A549 (cell line): Measurements from ENCODE around the gene TMEM235. TPM values are rescaled to one million over a fixed set of nuclear protein-coding genes. Genes with fewer than 3 reads are reported as not detected.
A peak's percentile ranks its signal among the peaks of the same experiment; 100 is the strongest.

Source experiments
- BHLHE40 ChIP-seq: IDR thresholded peaks from 2 replicates; pipeline ENCODE4 v1.6.1; 2012; ENCODE audit warnings: low read depth, low read length, inconsistent platforms
- EHF ChIP-seq: fragments of 250-450 bp; sonication (Bioruptor Pico); IDR thresholded peaks from 2 replicates; pipeline ENCODE4 v1.5.0; 2020; ENCODE audit warnings: mild to moderate bottlenecking
- ESRRA ChIP-seq: fragments of 150-350 bp; IDR thresholded peaks from 2 replicates; pipeline ENCODE4 v1.6.1; 2014; ENCODE audit warnings: mild to moderate bottlenecking, low read length, borderline replicate concordance
- FOSB ChIP-seq: fragments of 250-450 bp; sonication (Bioruptor Pico); IDR thresholded peaks from 2 replicates; pipeline ENCODE4 v1.5.0; 2020; ENCODE audit warnings: mild to moderate bottlenecking, moderate library complexity
- GATA3 ChIP-seq: IDR thresholded peaks from 2 replicates; pipeline ENCODE4 v1.6.1; 2012; ENCODE audit warnings: borderline replicate concordance
- HOXB13 ChIP-seq: fragments of 250-450 bp; sonication (Bioruptor Pico); IDR thresholded peaks from 2 replicates; pipeline ENCODE4 v1.5.0; 2020; ENCODE audit warnings: low read depth, mild to moderate bottlenecking, moderate library complexity
- HOXB5 ChIP-seq: fragments of 250-450 bp; sonication (Bioruptor Pico); IDR thresholded peaks from 2 replicates; pipeline ENCODE4 v1.5.0; 2020; ENCODE audit warnings: mild to moderate bottlenecking, moderate library complexity
- JUN ChIP-seq, 2 experiments: fragments of >200 bp; sonication (Bioruptor Twin); formaldehyde crosslinking; IDR thresholded peaks; 2 replicates in 1 of 2; 3 replicates in 1 of 2; pipeline ENCODE4 v1.6.1; 2016 to 2017
- JUNB ChIP-seq: fragments of >200 bp; sonication (Bioruptor Twin); formaldehyde crosslinking; IDR thresholded peaks from 2 replicates; pipeline ENCODE4 v1.6.1; 2016
- MAFK ChIP-seq: fragments of 450-650 bp; IDR thresholded peaks from 2 replicates; pipeline ENCODE4 v1.6.1; 2014; ENCODE audit not compliant: partially characterized antibody
- PHF8 ChIP-seq: fragments of 200-600 bp; sonication (generic); IDR thresholded peaks from 2 replicates; pipeline ENCODE4 v1.6.1; 2016; ENCODE audit warnings: low read depth, mild to moderate bottlenecking, antibody characterized with exemption, moderate library complexity, borderline replicate concordance
- POLR2A ChIP-seq: IDR thresholded peaks from 2 replicates; pipeline ENCODE4 v1.6.1; 2012; ENCODE audit warnings: mild to moderate bottlenecking, low read length
- POLR2AphosphoS2 ChIP-seq: conservative IDR thresholded peaks from 2 replicates; pipeline ENCODE4 v1.6.1; 2012; ENCODE audit warnings: low read length, improper control_type of control experiment, inconsistent platforms
- RARB ChIP-seq: fragments of 250-450 bp; sonication (Bioruptor Pico); IDR thresholded peaks from 2 replicates; pipeline ENCODE4 v1.8.0; 2021; ENCODE audit warnings: mild to moderate bottlenecking, moderate library complexity
- RFX5 ChIP-seq: fragments of 450-650 bp; IDR thresholded peaks from 2 replicates; pipeline ENCODE4 v1.7.1; 2014; ENCODE audit warnings: antibody characterized with exemption, mild to moderate bottlenecking, moderate library complexity
- RNF2 ChIP-seq: fragments of 200-600 bp; sonication (generic); IDR thresholded peaks from 2 replicates; pipeline ENCODE4 v1.6.1; 2016; ENCODE audit warnings: low read depth, mild to moderate bottlenecking, antibody characterized with exemption, moderate library complexity, borderline replicate concordance
- SMC3 ChIP-seq: fragments of >200 bp; sonication (Bioruptor Twin); formaldehyde crosslinking; IDR thresholded peaks from 3 replicates; pipeline ENCODE4 v1.6.1; 2018; ENCODE audit warnings: inconsistent platforms
- TFCP2L1 ChIP-seq: fragments of 250-450 bp; sonication (Bioruptor Pico); IDR thresholded peaks from 2 replicates; pipeline ENCODE4 v1.5.0; 2021; ENCODE audit warnings: mild to moderate bottlenecking
- TP53 ChIP-seq: fragments of 250-450 bp; sonication (Bioruptor Pico); IDR thresholded peaks from 2 replicates; pipeline ENCODE4 v1.5.0; 2021; ENCODE audit warnings: mild to moderate bottlenecking, moderate library complexity
- polyA plus RNA-seq, 4 experiments: library from polyadenylated mRNA; depleted of rRNA in 3 of 4; stranded (reverse); fragments of >200 nt; fragmentation: RNase III in 1 of 4; extraction: RNeasy Plus Mini Kit Qiagen cat#74134 plus additional on column Dnase treatment in 1 of 4; gene quantifications; 2 replicates in 3 of 4; 3 replicates in 1 of 4; pipeline ENCODE4 v1.2.3, GENCODE V29; 2011 to 2017
- TF ChIP-seq, protein P1 (sequence below): fragments of 200-600 bp; sonication (generic); IDR thresholded peaks from 2 replicates; pipeline ENCODE4 v1.6.1; 2016; ENCODE audit warnings: antibody characterized with exemption, mild to moderate bottlenecking, moderate library complexity
- TF ChIP-seq, protein P2 (sequence below): fragments of >200 bp; sonication (Bioruptor Twin); formaldehyde crosslinking; IDR thresholded peaks from 3 replicates; pipeline ENCODE4 v1.5.1; 2016
- TF ChIP-seq, protein P3 (sequence below): fragments of >200 bp; sonication (Bioruptor Twin); formaldehyde crosslinking; IDR thresholded peaks from 3 replicates; pipeline ENCODE4 v1.6.1; 2016
- TF ChIP-seq, protein P4 (sequence below): fragments of 450-650 bp; IDR thresholded peaks from 2 replicates; pipeline ENCODE4 v1.6.1; 2014; ENCODE audit warnings: antibody characterized with exemption
- TF ChIP-seq, protein P5 (sequence below): IDR thresholded peaks from 2 replicates; pipeline ENCODE4 v1.6.1; 2012

TMEM235 gene
- polyA plus RNA-seq, 2 of the 4 experiments (the other 2 are of a cell fraction), result not detected

DNA sequence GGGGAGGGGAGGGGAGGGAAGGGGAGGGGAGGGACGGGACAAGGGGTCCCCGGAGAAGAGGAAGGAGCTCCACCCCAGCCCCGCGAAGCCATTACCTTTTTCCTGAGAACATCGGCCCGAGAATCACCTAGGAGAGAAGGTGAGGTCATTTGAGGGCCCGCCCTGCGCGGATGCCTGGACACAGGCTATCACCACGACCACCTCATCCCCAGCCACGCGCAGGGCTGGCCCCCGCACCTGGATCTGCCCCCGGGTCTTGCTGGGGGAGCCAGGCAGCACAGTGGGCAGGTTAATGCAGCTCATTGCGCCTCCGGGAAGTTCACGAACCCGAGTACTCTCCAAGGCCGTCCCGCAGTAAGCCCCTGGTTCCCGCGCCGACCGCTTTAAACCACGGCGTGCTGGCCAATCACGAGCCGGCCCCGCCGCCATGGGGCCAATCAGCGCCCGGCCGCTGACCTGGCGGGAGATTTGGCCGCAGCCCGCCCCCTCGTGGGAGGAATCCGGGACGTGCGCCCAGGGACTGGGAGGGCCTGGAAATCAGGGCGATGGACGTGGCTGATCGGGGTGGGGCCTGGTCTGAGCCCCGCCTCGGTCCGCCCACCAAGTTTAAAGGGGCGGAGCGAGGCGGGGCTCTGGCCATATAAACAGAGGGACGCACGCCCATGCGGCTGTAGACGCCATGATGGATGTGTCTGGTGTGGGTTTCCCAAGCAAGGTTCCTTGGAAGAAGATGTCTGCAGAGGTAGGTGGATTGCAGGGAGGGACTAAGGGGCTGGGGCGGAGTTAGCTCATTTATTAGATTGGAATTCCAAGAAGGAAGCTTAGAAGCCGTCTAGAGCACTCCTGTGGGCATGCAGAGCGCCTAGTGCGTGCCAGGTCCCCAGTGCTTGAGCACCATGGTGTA is 44.5 kb upstream of the TMEM235 start, which contains the start of the genes AFMID and TK1 (continued):
- TF ChIP-seq, protein P1, sequence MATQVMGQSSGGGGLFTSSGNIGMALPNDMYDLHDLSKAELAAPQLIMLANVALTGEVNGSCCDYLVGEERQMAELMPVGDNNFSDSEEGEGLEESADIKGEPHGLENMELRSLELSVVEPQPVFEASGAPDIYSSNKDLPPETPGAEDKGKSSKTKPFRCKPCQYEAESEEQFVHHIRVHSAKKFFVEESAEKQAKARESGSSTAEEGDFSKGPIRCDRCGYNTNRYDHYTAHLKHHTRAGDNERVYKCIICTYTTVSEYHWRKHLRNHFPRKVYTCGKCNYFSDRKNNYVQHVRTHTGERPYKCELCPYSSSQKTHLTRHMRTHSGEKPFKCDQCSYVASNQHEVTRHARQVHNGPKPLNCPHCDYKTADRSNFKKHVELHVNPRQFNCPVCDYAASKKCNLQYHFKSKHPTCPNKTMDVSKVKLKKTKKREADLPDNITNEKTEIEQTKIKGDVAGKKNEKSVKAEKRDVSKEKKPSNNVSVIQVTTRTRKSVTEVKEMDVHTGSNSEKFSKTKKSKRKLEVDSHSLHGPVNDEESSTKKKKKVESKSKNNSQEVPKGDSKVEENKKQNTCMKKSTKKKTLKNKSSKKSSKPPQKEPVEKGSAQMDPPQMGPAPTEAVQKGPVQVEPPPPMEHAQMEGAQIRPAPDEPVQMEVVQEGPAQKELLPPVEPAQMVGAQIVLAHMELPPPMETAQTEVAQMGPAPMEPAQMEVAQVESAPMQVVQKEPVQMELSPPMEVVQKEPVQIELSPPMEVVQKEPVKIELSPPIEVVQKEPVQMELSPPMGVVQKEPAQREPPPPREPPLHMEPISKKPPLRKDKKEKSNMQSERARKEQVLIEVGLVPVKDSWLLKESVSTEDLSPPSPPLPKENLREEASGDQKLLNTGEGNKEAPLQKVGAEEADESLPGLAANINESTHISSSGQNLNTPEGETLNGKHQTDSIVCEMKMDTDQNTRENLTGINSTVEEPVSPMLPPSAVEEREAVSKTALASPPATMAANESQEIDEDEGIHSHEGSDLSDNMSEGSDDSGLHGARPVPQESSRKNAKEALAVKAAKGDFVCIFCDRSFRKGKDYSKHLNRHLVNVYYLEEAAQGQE, result no peak
- TF ChIP-seq TP53 (CRISPR knock-in tag) (0 out of 2 replicates have a peak, but pooled peaks have one; percentile 57), RNF2 (no peak), POLR2AphosphoS2 (no peak), GATA3 (no peak), PHF8 (peak; percentile 60; the same call in 1 of the 2 replicates), SMC3 (peak; percentile 48; the same call in 2 of the 3 replicates), HOXB13 (CRISPR knock-in tag) (no peak), RFX5 (peak; percentile 73; the same call in 1 of the 2 replicates), EHF (no peak), MAFK (no peak), HOXB5 (CRISPR knock-in tag) (peak; percentile 98), JUNB (no peak), TFCP2L1 (CRISPR knock-in tag) (no peak), JUN (IDR thresholded peaks at IDR 0.05) (peak; percentile 52 to 82; a peak in 4 of 5 replicates), POLR2A (peak; percentile 95), BHLHE40 (0 out of 2 replicates have a peak, but pooled peaks have one; percentile 18), ESRRA (no peak), FOSB (CRISPR knock-in tag) (no peak), RARB (CRISPR knock-in tag) (no peak)
- TF ChIP-seq, protein P2, sequence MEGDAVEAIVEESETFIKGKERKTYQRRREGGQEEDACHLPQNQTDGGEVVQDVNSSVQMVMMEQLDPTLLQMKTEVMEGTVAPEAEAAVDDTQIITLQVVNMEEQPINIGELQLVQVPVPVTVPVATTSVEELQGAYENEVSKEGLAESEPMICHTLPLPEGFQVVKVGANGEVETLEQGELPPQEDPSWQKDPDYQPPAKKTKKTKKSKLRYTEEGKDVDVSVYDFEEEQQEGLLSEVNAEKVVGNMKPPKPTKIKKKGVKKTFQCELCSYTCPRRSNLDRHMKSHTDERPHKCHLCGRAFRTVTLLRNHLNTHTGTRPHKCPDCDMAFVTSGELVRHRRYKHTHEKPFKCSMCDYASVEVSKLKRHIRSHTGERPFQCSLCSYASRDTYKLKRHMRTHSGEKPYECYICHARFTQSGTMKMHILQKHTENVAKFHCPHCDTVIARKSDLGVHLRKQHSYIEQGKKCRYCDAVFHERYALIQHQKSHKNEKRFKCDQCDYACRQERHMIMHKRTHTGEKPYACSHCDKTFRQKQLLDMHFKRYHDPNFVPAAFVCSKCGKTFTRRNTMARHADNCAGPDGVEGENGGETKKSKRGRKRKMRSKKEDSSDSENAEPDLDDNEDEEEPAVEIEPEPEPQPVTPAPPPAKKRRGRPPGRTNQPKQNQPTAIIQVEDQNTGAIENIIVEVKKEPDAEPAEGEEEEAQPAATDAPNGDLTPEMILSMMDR, result peak; percentile 89
- TF ChIP-seq, protein P3, sequence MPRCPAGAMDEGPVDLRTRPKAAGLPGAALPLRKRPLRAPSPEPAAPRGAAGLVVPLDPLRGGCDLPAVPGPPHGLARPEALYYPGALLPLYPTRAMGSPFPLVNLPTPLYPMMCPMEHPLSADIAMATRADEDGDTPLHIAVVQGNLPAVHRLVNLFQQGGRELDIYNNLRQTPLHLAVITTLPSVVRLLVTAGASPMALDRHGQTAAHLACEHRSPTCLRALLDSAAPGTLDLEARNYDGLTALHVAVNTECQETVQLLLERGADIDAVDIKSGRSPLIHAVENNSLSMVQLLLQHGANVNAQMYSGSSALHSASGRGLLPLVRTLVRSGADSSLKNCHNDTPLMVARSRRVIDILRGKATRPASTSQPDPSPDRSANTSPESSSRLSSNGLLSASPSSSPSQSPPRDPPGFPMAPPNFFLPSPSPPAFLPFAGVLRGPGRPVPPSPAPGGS, result peak; percentile 95
- TF ChIP-seq, protein P4, sequence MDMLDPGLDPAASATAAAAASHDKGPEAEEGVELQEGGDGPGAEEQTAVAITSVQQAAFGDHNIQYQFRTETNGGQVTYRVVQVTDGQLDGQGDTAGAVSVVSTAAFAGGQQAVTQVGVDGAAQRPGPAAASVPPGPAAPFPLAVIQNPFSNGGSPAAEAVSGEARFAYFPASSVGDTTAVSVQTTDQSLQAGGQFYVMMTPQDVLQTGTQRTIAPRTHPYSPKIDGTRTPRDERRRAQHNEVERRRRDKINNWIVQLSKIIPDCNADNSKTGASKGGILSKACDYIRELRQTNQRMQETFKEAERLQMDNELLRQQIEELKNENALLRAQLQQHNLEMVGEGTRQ, result peak; percentile 68
- TF ChIP-seq, protein P5, sequence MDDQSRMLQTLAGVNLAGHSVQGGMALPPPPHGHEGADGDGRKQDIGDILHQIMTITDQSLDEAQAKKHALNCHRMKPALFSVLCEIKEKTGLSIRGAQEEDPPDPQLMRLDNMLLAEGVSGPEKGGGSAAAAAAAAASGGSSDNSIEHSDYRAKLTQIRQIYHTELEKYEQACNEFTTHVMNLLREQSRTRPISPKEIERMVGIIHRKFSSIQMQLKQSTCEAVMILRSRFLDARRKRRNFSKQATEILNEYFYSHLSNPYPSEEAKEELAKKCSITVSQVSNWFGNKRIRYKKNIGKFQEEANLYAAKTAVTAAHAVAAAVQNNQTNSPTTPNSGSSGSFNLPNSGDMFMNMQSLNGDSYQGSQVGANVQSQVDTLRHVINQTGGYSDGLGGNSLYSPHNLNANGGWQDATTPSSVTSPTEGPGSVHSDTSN, result no peak
- TF ChIP-seq, all 56 proteins: peak for 16
